CD4-positive, alpha-beta T cell treated with Interleukin-15 for 4 hours (primary cell): ENCODE measurements around the gene ARL14EPL.
A peak's percentile ranks its signal among the peaks of the same experiment; 100 is the strongest.

Source experiments
- DNase-seq: peaks from one replicate; pipeline ENCODE4 v3.0.0-alpha.2; 2020; ENCODE audit warnings: low spot score

The ARL14EPL gene

GRCh38 chr5:116032094-116032517 is at the start of gene ARL14EPL:
Gene ARL14EPL (plus strand): TSS chr5:116032472. CDS start chr5:116051466, 18,994 bp downstream.
- DNase-seq: peak; percentile 2

GRCh38 chr5:115983519-115983918 is 48.8 kb upstream of the ARL14EPL start:
- DNase-seq: no peak

- no peak for DNase-seq
These were observed 46.2 kb upstream of the ARL14EPL start for GRCh38 chr5:115985802-115986757.

GRCh38 chr5:115988002-115988401 is 44.3 kb upstream of the ARL14EPL start:
- DNase-seq: no peak

GRCh38 chr5:115992848-115993350 is 39.4 kb upstream of the ARL14EPL start:
- no peak for DNase-seq

- DNase-seq: no peak
These were observed 36.9 kb upstream of the ARL14EPL start for GRCh38 chr5:115995351-115995750.

- no peak for DNase-seq
These were observed 30.0 kb upstream of the ARL14EPL start for GRCh38 chr5:116002116-116002906.

GRCh38 chr5:116004248-116004647 is 28.0 kb upstream of the ARL14EPL start:
- DNase-seq: no peak

GRCh38 chr5:116009806-116010205 is 22.5 kb upstream of the ARL14EPL start:
- DNase-seq: no peak

- no peak for DNase-seq
These were observed 21.2 kb upstream of the ARL14EPL start for GRCh38 chr5:116011046-116011445.

- no peak for DNase-seq
These were observed 19.0 kb upstream of the ARL14EPL start for GRCh38 chr5:116013207-116013785.

GRCh38 chr5:116013936-116014335 is 18.3 kb upstream of the ARL14EPL start:
- no peak for DNase-seq

GRCh38 chr5:116023619-116024018 is 8.7 kb upstream of the ARL14EPL start:
- no peak for DNase-seq

GRCh38 chr5:116025866-116026265 is 6.4 kb upstream of the ARL14EPL start:
- DNase-seq: no peak

- no peak for DNase-seq
These were observed 719 bp downstream of the ARL14EPL start for GRCh38 chr5:116032991-116033390.

GRCh38 chr5:116035123-116035522 is 2.9 kb downstream of the ARL14EPL start:
- DNase-seq: no peak

- DNase-seq: no peak
These were observed 5.1 kb downstream of the ARL14EPL start for GRCh38 chr5:116037236-116037822.

GRCh38 chr5:116038817-116039216 is 6.5 kb downstream of the ARL14EPL start:
- no peak for DNase-seq

GRCh38 chr5:116042375-116042774 is 10.1 kb downstream of the ARL14EPL start:
- DNase-seq: no peak

GRCh38 chr5:116044073-116044472 is 11.8 kb downstream of the ARL14EPL start:
- DNase-seq: no peak

- DNase-seq: no peak
These were observed 13.5 kb downstream of the ARL14EPL start for GRCh38 chr5:116045821-116046220.

- no peak for DNase-seq
These were observed 14.0 kb downstream of the ARL14EPL start for GRCh38 chr5:116046261-116046660.
